ENCODE measurements around the gene SGMS1. TPM values are rescaled to one million over a fixed set of nuclear protein-coding genes. Genes with fewer than 3 reads are reported as not detected.

Gene SGMS1
- total RNA-seq, 4 donors from 2014 or later = 107 to 234 (median 134) TPM

- no peaks in the 10 kb centered on the region for H3K27me3 ChIP-seq
- peaks cover 0 to 5% (median 0%) of the 10 kb centered on the region in 4 donors for H3K9me3 ChIP-seq
- no peak overlapping the region for H3K27ac ChIP-seq
- peaks cover 0 to 20% (median 0%) of the 10 kb centered on the region in 4 donors for H3K4me1 ChIP-seq
- 91 to 92% methylated on average over 3 of the region's 3 CpGs for WGBS, 2 donors
- H3K4me3 ChIP-seq = no peak overlapping the region
- TF ChIP-seq EP300 (IDR thresholded peaks at IDR 0.05) (no peak), POLR2A (IDR thresholded peaks at IDR 0.05) (no peak), CTCF (IDR thresholded peaks at IDR 0.05) (no peak)
- H3K36me3 ChIP-seq = no peaks in the 10 kb centered on the region
- no peak for DNase-seq (ENCODE audit: low spot score in 2 of 2)
Observed at GRCh38 chr10:50544095-50544856, 79.5 kb downstream of the SGMS1 start.

- DNase-seq (ENCODE audit: low spot score in 2 of 2) = no peak
- no peaks in the 10 kb centered on the region for H3K36me3 ChIP-seq
- H3K9me3 ChIP-seq = no peaks in the 10 kb centered on the region
- no peak overlapping the region for H3K27ac ChIP-seq
- TF ChIP-seq CTCF (IDR thresholded peaks at IDR 0.05) (no peak), EP300 (IDR thresholded peaks at IDR 0.05) (no peak), POLR2A (IDR thresholded peaks at IDR 0.05) (no peak)
- peaks cover 0 to 30% (median 0%) of the 10 kb centered on the region in 4 donors for H3K4me1 ChIP-seq
- no peaks in the 10 kb centered on the region for H3K27me3 ChIP-seq
- no peak overlapping the region for H3K4me3 ChIP-seq
Observed at GRCh38 chr10:50542871-50543270, 80.9 kb downstream of the SGMS1 start.

GRCh38 chr10:50541921-50542320 is 81.8 kb downstream of the SGMS1 start:
- 79 to 92% methylated on average over 4 of the region's 4 CpGs for WGBS, 2 donors
- Histone ChIP-seq H3K4me3 (no peak overlapping the region), H3K9me3 (no peaks in the 10 kb centered on the region), H3K27ac (no peak overlapping the region), H3K27me3 (no peaks in the 10 kb centered on the region), H3K4me1 (peaks cover 0 to 31% (median 0%) of the 10 kb centered on the region in 4 donors), H3K36me3 (no peaks in the 10 kb centered on the region)
- TF ChIP-seq POLR2A (IDR thresholded peaks at IDR 0.05) (no peak), CTCF (IDR thresholded peaks at IDR 0.05) (no peak), EP300 (IDR thresholded peaks at IDR 0.05) (no peak)
- DNase-seq (ENCODE audit: low spot score in 2 of 2) = no peak

- TF ChIP-seq POLR2A (IDR thresholded peaks at IDR 0.05) (no peak), CTCF (IDR thresholded peaks at IDR 0.05) (no peak), EP300 (IDR thresholded peaks at IDR 0.05) (no peak)
- no peaks in the 10 kb centered on the region for H3K9me3 ChIP-seq
- DNase-seq (ENCODE audit: low spot score in 2 of 2) = no peak
- H3K36me3 ChIP-seq = no peaks in the 10 kb centered on the region
- H3K4me1 ChIP-seq = peaks cover 0 to 35% (median 0%) of the 10 kb centered on the region in 4 donors
- H3K27me3 ChIP-seq = no peaks in the 10 kb centered on the region
- H3K4me3 ChIP-seq = no peak overlapping the region
- H3K27ac ChIP-seq = no peak overlapping the region
- WGBS, 2 donors = 70 to 72% methylated on average over 2 of the region's 2 CpGs
Observed at GRCh38 chr10:50541317-50541716, 82.4 kb downstream of the SGMS1 start.

GRCh38 chr10:50540826-50541122 is 83.0 kb downstream of the SGMS1 start:
- Histone ChIP-seq H3K4me1 (peaks cover 0 to 40% (median 0%) of the 10 kb centered on the region in 4 donors), H3K27me3 (no peaks in the 10 kb centered on the region), H3K4me3 (no peak overlapping the region), H3K36me3 (no peaks in the 10 kb centered on the region), H3K27ac (no peak overlapping the region), H3K9me3 (no peaks in the 10 kb centered on the region)
- WGBS, 2 donors = 95 to 98% methylated on average over 1 of the region's 1 CpG
- TF ChIP-seq EP300 (IDR thresholded peaks at IDR 0.05) = no peak
- TF ChIP-seq POLR2A (IDR thresholded peaks at IDR 0.05) = no peak
- TF ChIP-seq CTCF (IDR thresholded peaks at IDR 0.05) = no peak
- DNase-seq (ENCODE audit: low spot score in 2 of 2) = no peak
